NCI-H128 (cell line): ENCODE data around the gene TPP1.

ENCODE experiments used
- DNase-seq: peaks from one replicate; lab custom pipeline; 2025; ENCODE audit not compliant: unreplicated experiment; lab: John Stamatoyannopoulos, UW

The TPP1 gene

GRCh38 chr11:6565988-6566703, 53.1 kb downstream of the TPP1 start:
- no peak for DNase-seq

GRCh38 chr11:6565325-6565724, 53.9 kb downstream of the TPP1 start:
- no peak for DNase-seq

- DNase-seq = no peak
Measured at GRCh38 chr11:6563667-6564066, 55.6 kb downstream of the TPP1 start.

- DNase-seq = no peak
Measured at GRCh38 chr11:6563121-6563619, 56.1 kb downstream of the TPP1 start.
